ENCODE measurements around the gene FGF12.

Gene FGF12

DNA sequence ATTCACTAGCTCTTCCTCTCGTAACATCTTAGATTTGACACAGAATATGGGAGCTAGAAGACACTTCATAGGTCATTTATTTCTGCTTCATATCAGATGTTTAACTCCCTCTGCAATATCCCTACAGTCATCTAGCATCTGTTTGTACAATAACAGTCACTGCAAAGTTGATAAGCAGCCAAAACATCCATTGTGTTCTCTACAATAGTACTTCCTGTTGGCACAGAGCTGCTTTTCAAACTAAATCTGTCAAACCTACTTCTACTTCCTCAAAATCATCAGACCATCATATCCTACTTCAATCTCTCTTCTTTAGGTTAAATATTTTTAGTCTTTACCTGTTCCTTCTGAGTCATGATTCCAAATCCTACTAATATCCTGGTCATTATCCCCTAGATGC is 233.2 kb downstream of the FGF12 start:
- no peak for DNase-seq (ENCODE audit: low spot score)

DNA sequence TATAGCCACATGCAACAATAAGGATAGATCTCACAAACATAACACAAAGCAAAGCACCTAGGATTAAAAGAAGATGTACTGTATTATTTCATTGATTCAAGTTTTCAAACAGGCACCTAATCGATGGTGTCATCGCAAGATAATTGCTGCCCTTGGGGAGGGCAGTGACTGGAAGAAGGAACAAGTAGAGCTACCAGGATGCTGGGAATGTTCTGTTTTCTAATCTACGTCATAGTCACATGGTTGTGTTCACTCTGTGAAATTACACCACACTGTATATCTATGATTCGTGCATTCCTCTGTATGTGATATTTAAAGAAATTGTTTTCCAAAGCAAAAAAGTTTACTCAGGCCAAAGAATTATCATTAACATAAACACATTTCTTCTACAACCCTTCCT is 236.6 kb downstream of the FGF12 start:
- DNase-seq (ENCODE audit: low spot score) = no peak

DNA sequence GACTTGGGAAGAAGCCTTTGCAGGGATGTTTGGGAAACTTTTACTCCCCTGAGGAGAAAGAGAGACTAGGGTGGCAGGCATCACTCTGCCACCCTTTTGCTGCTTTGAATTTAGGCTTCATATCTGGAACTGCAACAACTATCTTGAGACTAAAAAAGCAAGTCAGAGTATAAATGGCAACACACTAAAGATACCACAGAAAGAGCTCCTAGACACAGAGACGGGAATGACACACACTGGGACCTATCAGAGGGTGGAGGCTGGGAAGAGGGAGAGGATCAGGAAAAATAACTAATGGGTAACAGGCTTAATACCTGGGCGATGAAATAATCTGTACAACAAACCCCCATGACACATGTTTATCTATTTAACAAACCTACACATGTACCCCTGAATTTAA is 237.8 kb downstream of the FGF12 start:
- no peak for DNase-seq (ENCODE audit: low spot score)

DNA sequence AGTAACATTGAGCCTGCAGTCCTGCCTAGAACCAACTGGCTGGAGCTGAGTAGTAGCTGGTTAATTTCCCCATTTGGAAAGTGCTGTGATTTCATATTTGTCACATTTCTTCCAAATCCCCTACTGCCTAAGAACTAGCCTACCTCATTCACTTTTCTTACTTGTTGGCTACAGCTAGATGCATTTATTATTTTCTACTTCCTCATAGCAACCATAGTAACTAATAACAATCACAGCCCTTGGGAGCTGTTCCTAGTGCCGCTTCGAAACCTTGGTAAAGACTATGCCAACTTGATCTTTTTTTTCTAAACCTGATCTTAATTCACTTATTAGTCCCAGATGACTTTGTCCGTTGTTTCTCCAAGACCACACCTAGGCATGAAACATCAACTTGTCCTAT is 240.3 kb downstream of the FGF12 start:
- DNase-seq (ENCODE audit: low spot score) = no peak

DNA sequence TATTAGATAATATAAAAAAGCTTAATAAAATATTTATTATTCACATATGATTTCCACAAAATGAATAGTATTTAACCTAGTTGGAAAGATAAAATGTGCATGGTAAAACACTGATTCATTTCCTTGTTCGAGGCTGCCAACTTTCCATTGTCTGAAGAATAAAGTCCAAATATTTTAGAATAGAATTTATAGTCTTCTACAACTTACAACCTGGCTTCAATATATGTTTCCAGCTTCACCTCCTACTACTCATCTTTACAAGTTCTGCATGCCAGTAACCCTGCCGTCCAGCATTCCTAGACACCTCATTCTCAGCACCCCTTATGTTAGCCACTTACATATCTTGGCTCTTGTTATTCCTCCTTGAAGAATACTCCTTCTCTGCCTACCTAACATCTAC is 244.5 kb downstream of the FGF12 start:
- no peak for DNase-seq (ENCODE audit: low spot score)

DNA sequence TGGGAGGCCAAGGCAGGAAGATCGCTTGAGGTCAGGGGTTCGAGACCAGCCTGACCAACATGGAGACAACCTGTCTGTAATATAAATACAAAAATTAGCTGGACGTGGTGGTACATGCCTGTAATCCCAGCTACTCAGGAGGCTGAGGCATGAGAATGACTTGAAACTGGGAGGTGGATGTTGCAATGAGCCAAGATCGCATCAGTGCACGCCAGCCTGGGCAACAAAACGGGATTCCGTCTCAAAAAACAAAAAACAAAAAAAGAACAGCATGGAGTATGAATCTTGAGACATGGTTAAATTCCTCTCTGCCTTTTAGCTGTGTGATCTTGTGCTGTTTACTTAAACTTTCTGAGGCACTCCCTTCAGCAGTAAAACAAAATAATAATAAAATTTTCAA is 244.9 kb downstream of the FGF12 start:
- no peak for DNase-seq (ENCODE audit: low spot score)

DNA sequence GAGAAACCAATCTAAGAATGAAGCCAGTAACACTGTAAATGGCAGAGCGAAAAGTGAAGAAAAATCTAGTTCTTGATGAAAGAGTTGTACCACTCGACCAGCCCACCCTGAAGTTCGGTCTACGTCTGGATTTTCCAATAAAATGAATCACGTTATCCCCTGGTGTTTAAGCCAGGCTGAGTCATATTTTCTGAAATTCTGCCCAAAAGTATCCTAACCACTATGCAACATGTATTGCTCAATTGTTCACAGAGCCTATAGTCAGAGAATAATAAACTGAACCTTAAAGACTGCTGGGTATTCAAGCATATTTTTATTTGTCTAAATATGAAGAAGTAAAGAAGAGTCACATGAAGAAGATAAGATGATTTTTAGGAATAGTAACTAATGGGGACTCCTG is 245.7 kb downstream of the FGF12 start:
- no peak for DNase-seq (ENCODE audit: low spot score)

DNA sequence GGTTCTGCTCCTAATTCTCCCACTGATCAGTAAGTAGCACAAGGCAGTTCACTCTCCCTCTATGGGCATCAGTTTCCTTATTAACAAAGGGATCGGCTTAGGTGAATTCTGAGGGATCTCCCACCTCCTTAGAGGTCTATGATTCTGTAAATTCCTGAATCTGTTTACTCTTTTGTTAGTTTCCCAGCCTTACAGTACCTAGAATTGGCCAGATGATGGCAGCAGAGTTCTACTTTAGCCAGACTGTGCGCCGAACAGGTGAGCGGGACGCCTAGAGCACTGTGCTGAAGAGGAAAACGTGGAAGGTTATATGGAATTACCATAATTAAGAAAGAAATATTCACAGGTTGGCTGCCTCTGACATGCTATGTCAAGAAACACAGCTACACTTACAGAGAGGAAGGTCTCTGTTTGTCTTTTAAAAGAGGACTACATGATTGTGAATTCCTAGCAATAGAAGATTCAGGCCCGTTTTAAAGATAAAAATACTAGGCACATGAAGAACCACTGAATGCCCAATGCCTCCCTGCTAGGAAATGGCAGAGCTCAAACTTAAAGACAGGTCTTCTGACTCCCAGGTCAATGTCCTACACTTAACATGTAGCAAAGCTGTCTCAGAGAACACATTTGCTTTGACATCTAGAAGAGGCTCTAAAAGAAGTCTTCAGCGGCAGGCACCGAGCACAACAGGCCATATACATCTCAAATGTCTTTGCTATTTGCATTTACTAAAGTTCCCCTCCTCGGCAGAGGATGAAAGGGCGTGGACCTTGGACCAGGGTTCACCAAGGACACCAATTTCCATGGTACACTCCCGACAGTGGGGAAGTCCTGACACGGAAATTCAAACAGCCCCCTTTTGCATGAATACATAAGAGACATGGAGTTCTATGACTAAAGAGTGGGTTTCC is 259.9 kb downstream of the FGF12 start:
- DNase-seq (ENCODE audit: low spot score) = peak; percentile 75

DNA sequence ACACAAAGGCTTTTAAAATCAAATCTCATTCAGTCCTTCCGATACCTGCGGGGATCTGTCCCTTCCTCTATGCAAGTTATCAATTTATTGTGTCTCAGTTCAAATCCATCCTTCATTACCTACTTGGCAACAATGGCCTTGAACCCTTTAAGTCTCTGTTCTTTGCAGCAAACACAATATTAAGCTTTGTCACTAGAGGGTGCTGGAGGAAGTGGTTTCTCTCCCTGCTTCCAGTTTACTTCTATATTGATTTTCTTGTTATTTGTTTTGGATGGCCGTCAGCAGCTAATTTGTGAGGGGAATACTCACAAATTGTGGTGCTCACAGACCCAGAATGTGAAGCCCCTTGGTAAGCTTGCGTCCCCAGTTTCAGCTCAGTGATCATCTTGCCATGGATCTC is 278.3 kb downstream of the FGF12 start:
- no peak for DNase-seq (ENCODE audit: low spot score)

DNA sequence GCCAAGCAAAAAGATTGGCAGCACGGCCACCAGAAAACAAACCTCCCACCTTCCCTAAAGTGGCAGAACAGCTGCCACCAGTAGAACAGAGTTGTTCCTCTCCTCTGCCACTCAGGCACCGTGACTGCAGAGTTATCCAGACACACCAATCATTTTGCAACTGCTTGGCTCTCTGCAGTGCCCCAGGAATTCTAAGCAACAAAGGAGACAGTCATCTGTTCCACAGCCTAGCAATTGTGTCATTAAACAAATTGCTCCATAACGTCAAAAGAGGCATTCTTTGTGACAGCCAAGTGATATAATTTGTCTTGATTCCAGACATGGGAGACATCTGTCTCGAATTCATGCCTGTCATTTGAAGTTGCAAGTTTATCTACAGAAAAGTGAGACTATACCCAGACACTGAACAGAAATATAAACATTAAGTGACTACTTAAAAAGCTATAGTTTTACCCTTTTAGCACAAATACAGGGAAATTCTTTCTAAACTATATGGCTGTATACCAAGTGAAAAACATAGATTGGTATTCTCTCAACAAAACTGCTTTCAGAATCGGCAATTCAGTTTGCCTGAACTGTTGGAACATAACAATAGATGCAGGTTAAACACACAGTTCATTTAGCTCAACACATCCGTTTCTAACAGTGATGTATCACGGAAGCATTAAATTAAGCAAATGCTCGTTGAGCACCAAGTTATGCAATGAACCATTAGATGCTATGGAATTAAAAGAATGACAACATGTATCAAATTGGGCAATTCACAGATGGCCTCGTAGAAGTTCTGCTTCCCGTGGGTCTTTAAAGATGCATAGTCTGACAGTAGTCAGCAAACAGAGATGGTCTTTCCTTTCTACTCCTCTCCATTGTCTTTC is 281.3 kb downstream of the FGF12 start:
- no peak for DNase-seq (ENCODE audit: low spot score)

DNA sequence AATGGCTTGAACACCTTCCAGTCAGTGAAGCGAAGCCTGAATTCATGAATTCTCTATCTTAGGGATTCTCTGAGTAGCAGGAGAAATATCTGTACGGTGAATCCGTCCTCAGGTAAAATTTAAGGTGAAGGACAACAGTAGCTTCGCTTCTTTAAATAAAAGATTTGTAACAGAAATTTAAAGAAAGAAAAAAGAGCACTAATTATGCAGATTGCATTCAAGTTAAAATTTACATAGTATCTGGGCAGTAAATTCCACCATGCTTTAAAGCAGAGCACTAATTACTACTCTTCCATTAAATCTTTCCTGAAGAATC is 282.6 kb downstream of the FGF12 start:
- no peak for DNase-seq (ENCODE audit: low spot score)

DNA sequence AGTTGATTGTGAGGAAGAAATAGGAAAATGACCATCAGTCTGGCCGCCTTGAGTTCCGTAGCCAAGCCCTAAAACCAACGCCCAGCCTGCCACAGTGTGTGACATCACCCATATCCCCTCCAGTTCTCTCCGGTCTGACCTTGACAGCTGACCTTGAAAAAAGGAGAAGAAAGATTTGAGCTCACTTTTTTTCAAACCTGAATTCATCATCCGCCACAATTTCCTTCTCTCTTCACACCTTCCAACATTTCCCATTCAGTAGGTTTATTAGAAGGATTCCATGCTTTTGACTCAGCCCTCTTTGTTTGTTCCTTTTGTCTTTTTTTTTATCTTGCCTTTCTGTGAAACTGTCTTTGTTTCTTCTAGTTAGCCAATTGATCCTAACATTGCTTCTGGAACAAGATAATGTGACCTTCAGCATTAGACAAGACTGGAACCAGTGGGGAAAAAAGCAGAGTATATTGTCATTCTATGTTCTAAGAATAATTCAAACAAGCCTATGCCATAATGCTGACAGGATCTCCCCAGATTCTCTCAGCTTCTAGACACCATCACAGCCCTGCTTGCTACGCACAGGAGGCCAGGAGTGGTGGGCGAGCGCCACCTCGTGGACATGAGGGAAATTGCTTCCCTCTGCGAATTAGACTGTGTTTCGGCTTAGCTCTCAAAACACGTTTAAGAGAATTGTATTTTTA is 283.1 kb downstream of the FGF12 start:
- DNase-seq (ENCODE audit: low spot score) = peak; percentile 83

DNA sequence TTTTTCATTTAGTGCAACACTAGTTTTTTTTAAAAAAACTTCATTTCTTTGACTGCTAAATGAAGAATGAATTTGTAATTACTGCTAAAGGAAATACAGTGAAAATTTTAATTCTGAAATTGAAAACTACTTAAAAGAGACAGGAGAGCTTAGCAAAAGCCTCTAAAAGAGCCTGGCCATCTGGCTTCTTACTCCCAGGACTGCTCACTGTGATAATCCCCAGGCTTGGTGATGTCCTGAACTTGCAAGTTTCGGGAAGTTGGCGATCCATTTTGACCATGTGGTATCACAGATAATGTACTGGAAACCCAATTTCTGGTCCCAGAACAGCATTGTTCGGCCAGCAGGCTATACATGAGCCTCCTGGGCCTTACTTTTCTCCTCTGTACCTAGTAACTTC is 292.1 kb downstream of the FGF12 start:
- peak; percentile 75 for DNase-seq (ENCODE audit: low spot score)

DNA sequence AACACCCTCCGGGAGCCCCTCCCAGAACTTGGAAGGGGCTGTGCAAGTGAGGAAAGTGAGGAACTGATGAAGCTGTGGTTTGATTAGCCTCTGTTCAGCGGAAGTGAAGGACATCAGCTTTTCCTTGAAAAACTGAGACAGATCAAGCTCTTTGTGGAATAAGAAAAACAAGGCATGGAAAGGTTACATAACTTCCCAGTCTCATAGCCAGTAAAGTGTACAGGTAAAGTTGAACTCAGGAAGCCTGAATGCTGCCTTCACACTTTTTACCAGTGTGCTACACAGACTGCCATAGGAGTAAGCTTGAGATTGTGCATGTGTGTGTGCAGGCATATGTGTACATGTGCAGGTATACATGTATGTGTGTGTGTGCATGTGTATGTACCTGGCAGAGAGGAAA is 293.2 kb downstream of the FGF12 start:
- no peak for DNase-seq (ENCODE audit: low spot score)

DNA sequence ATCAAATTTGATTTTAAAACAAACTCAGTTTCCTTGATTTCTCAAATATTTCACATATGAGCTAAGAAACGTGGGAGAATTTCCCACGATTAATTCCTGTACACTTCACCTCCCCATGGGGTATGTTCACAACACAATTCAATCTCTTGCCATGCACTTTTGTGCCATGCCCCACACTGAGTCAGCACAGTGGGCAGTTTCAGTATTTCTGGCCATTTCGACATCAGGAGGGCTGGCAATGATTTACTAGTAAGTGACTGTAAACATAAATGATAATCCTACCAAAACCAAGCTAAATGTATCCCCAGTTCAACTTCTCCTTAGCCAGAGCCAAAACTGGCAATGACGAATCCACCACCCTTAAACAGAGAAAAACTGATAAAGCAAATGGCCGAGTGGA is 293.6 kb downstream of the FGF12 start:
- DNase-seq (ENCODE audit: low spot score) = no peak

DNA sequence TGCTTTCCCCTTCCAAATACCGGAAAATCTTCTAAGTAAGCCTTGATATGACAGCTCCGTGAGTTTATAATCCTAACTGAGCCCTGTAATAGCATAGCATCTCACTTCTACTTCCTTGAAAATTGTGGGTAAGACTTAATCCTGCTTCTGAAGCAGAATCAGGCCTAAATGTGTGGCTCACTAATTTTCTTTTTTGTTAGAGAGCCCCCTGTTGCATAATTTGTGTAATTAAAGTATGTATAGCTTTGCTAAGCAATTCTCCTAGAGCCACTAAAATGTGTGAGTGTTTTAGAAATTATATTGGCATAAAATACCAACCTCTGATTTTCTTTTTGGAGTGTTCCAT is 304.4 kb downstream of the FGF12 start:
- DNase-seq (ENCODE audit: low spot score) = peak; percentile 47

DNA sequence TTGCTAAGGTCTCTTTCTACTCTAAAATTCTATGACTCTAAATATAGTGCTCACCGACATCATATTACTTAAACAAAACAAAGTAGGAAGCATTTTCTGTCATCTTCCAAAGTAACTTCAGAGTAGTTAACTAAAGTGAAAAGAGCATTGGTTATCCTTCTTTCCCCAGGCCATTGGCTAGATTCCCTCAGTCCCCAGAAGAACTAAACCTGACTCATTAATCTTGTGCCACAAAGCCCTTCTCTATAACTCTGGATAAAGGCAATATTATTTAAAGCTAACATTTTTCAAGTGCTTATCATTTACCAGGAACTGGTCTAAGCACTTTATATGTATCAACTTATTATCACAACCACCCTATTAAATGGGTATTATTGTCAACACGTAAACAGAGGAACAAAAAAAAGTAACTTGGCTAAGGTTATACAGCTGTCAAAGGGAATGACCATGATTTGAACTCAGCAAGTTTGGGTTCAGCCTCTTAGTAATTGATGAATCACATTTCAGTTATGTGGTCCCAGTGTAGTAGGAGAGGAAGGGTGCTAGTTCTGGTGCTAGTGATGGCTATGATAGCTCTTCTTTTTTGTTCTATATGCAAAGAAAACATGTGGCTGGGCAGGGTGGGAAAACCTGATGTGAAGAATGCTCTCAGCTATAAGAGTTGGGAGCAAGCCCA is 304.9 kb downstream of the FGF12 start:
- no peak for DNase-seq (ENCODE audit: low spot score)

DNA sequence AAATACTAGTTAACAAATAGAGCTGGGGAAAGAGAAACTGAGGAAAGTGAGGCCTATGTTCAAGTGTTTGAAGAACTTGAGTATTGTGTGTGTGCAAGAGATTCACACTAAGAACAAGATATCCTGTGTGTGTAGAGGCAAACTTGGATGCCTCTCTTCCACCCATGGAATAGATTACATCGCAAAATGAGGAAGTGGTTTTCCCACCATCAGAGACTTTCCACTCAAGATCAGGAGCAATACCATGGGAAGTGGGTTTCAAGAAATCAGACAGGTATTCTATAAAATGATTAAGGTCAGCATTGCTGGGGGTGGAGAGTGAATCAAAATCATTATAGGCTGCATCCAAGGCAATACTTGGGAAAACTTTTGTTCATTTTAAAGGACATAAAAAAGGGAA is 308.0 kb downstream of the FGF12 start:
- no peak for DNase-seq (ENCODE audit: low spot score)

DNA sequence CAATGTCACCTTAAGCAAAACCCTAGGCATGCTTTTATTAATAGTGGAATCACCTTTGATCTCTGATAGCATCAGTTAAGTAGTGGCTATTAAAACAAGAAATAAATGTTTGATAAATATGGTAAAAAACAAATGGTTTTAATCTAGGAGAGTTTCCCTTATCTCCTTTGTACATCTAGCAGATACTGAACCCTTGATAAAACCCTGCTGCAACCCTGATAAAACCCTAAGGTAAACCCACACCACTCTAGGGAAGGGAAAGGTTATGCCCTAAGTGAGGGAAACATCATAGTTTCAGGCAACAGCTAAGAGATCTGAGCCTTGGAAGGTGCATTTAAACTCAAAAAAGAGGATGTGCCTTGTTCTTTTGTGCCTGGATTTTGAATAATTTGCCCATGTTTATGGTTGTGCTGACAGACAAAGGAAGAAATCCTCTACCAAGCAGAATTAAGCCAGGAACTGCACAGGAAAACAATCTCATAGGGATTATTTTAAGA is 309.7 kb downstream of the FGF12 start:
- no peak for DNase-seq (ENCODE audit: low spot score)

DNA sequence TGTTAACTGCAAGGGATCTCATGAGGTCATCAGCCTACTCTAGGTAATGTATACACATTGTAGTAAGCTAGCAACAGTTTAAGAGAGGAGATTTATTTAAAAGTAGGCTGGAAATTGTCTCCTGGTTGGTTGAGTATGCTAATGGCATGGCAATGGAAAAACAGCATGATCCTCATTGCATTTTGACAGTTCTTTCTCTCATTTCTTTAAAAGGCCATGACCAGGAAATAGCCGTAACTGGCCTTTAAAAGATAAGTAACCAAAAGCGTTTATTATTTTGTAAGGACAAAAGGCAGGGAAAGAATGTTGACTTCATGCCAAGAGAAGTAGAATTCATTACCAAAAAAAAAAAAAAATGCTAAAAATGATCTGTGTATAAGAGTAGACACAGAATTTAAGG is 310.3 kb downstream of the FGF12 start:
- no peak for DNase-seq (ENCODE audit: low spot score)

DNA sequence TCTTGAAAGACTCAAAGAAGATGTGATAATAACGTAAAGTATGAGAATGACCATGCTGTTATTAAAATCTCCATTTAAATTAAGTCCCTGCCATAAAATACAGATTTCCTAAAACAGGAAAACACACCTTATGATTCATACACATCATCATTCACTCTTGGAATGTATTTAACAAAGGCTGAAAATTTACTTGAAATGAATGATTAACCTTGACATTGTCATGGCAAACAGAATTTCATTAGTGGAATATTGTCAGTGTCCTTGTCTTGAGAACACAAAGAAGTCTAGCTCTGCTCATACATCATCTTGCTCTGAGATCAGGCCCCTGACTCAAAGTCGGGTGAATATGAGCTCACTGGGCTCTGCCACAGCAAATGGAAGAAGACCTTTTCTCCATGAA is 313.9 kb downstream of the FGF12 start:
- DNase-seq (ENCODE audit: low spot score) = no peak

DNA sequence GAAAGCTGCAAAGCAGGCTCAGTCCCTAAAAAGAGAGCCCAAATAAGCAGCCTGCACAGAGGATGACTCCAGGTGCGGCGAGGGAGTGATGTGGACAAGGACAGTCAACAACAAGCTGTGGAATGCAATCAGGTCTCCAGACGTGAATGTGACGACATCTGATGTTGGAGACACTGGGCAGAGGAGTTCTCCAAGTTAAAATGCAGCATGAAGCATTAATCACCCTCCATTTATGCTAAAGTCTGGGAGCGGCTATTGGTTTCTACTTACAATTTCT is 316.7 kb downstream of the FGF12 start:
- no peak for DNase-seq (ENCODE audit: low spot score)
